SK-N-SH treated with all-trans-retinoic acid at 6 μM for 48 hours (cell line): Measurements from ENCODE around the gene ELOVL5.
A peak's percentile ranks its signal among the peaks of the same experiment; 100 is the strongest.

ENCODE experiments used
- ATAC-seq: fragments of 200-7000 bp; cut with Tn5 transposase; 3 replicates; pipeline ENCODE4 v1.9.1; 2020; ENCODE audit warnings: mild to moderate bottlenecking, moderate library complexity
- ARNTL ChIP-seq: fragments of 450-650 bp; formaldehyde crosslinking; IDR thresholded peaks from 2 replicates; pipeline ENCODE4 v1.5.0; 2020; ENCODE audit warnings: low read depth, mild to moderate bottlenecking, moderate library complexity, borderline replicate concordance
- CSDC2 ChIP-seq: fragments of 250-450 bp; sonication (Bioruptor Pico); IDR thresholded peaks from 2 replicates; pipeline ENCODE4 v1.5.0; 2020; ENCODE audit warnings: mild to moderate bottlenecking, moderate library complexity
- CSRNP3 ChIP-seq: fragments of 250-450 bp; sonication (Bioruptor Pico); IDR thresholded peaks from 2 replicates; pipeline ENCODE4 v1.5.1; 2021; ENCODE audit warnings: mild to moderate bottlenecking, moderate library complexity
- ESRRG ChIP-seq: fragments of 250-450 bp; sonication (Bioruptor Pico); IDR thresholded peaks from 2 replicates; pipeline ENCODE4 v1.6.1; 2021; ENCODE audit warnings: mild to moderate bottlenecking
- GLIS3 ChIP-seq: fragments of 250-450 bp; sonication (Bioruptor Pico); IDR thresholded peaks from 2 replicates; pipeline ENCODE4 v1.5.0; 2020; ENCODE audit warnings: mild to moderate bottlenecking, moderate library complexity
- ISL1 ChIP-seq: fragments of 250-450 bp; sonication (Bioruptor Pico); IDR thresholded peaks from 2 replicates; pipeline ENCODE4 v2.1.2; 2022; ENCODE audit warnings: mild to moderate bottlenecking, moderate library complexity
- OSR1 ChIP-seq: fragments of 250-450 bp; sonication (Bioruptor Pico); IDR thresholded peaks from 2 replicates; pipeline ENCODE4 v1.8.0; 2022; ENCODE audit warnings: moderate library complexity, mild to moderate bottlenecking, inconsistent platforms
- POU6F1 ChIP-seq: fragments of 250-450 bp; sonication (Bioruptor Pico); IDR thresholded peaks from 2 replicates; pipeline ENCODE4 v1.8.0; 2021; ENCODE audit warnings: low read depth, mild to moderate bottlenecking, moderate library complexity, borderline replicate concordance
- PPARA ChIP-seq: fragments of 250-450 bp; sonication (Bioruptor Pico); IDR thresholded peaks from 2 replicates; pipeline ENCODE4 v1.5.0; 2020; ENCODE audit warnings: mild to moderate bottlenecking, borderline replicate concordance
- RARB ChIP-seq: fragments of 250-450 bp; sonication (Bioruptor Pico); IDR thresholded peaks from 2 replicates; pipeline ENCODE4 v1.8.0; 2021; ENCODE audit warnings: mild to moderate bottlenecking, moderate library complexity
- SNAI2 ChIP-seq: fragments of 250-450 bp; sonication (Bioruptor Pico); IDR thresholded peaks from 2 replicates; pipeline ENCODE4 v1.5.0; 2020; ENCODE audit warnings: mild to moderate bottlenecking, moderate library complexity
- TOX ChIP-seq: fragments of 250-450 bp; sonication (Bioruptor Pico); IDR thresholded peaks from 2 replicates; pipeline ENCODE4 v1.8.0; 2021; ENCODE audit warnings: mild to moderate bottlenecking, moderate library complexity, borderline replicate concordance
- ZC3H10 ChIP-seq: fragments of 250-450 bp; sonication (Bioruptor Pico); IDR thresholded peaks from 2 replicates; pipeline ENCODE4 v1.5.1; 2021; ENCODE audit warnings: mild to moderate bottlenecking, moderate library complexity
- ZFP3 ChIP-seq: fragments of 250-450 bp; sonication (Bioruptor Pico); IDR thresholded peaks from 2 replicates; pipeline ENCODE4 v1.5.0; 2020; ENCODE audit warnings: mild to moderate bottlenecking, moderate library complexity
- ZFP30 ChIP-seq: fragments of 450-650 bp; formaldehyde crosslinking; IDR thresholded peaks from 2 replicates; pipeline ENCODE4 v1.5.0; 2022; ENCODE audit warnings: mild to moderate bottlenecking, moderate library complexity
- ZNF565 ChIP-seq: fragments of 450-650 bp; formaldehyde crosslinking; conservative IDR thresholded peaks from 2 replicates; pipeline ENCODE4 v1.5.0; 2020; ENCODE audit warnings: low read depth, mild to moderate bottlenecking, moderate library complexity
- ZNF8 ChIP-seq: fragments of 450-650 bp; formaldehyde crosslinking; IDR thresholded peaks from 2 replicates; pipeline ENCODE4 v1.5.0; 2020; ENCODE audit warnings: mild to moderate bottlenecking, moderate library complexity
- TF ChIP-seq, protein P1 (sequence below): fragments of 250-450 bp; sonication (Bioruptor Pico); IDR thresholded peaks from 2 replicates; pipeline ENCODE4 v1.5.1; 2020; ENCODE audit warnings: low read depth, mild to moderate bottlenecking, moderate library complexity
- TF ChIP-seq, protein P2 (sequence below): fragments of 250-450 bp; sonication (Bioruptor Pico); IDR thresholded peaks from 2 replicates; pipeline ENCODE4 v1.8.0; 2020; ENCODE audit warnings: mild to moderate bottlenecking, moderate library complexity, borderline replicate concordance
- TF ChIP-seq, protein P3 (sequence below): fragments of 250-450 bp; sonication (Bioruptor Pico); IDR thresholded peaks from 2 replicates; pipeline ENCODE4 v1.5.0; 2020; ENCODE audit warnings: mild to moderate bottlenecking, moderate library complexity

ELOVL5 gene

GRCh38 chr6:53252177-53252692, 96.5 kb downstream of the ELOVL5 start:
- no peak for ATAC-seq
- TF ChIP-seq ARNTL = no peak
- TF ChIP-seq, protein P1, sequence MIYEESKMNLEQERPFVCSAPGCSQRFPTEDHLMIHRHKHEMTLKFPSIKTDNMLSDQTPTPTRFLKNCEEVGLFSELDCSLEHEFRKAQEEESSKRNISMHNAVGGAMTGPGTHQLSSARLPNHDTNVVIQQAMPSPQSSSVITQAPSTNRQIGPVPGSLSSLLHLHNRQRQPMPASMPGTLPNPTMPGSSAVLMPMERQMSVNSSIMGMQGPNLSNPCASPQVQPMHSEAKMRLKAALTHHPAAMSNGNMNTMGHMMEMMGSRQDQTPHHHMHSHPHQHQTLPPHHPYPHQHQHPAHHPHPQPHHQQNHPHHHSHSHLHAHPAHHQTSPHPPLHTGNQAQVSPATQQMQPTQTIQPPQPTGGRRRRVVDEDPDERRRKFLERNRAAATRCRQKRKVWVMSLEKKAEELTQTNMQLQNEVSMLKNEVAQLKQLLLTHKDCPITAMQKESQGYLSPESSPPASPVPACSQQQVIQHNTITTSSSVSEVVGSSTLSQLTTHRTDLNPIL (CRISPR knock-in tag) = no peak
- TF ChIP-seq, all 23 proteins: peak for 0

DNA sequence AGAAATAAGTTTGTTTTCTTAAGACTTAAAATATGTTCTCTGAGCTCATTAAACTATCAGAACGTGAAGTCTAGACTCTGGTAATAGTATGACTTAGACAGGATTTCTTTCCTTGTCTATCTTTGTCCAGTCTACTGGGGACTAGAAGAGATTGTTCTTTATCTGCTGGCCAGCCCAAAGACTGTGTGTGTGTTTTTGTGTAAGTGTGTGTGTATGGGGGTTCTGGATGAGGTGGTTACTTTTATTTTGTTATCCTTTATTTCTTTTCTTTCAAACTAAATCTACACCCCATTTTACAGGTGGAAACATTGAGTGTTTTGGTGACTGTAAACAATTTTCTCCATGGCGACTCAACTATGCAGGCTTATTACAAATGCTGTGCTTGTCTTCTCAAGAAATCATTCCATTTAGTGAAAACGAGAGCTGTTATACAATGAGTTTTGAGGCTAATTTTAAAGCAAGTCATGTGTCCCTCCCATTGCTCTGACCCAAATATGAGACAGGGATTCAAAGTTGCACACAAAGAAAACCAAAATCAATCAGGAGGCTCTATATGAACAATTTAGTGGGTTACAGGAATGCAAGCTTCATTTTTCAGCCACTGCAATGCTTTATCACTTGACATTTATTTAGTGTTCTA, 97.6 kb downstream of the ELOVL5 start:
- no peak for ATAC-seq
- no peak for TF ChIP-seq OSR1 (CRISPR knock-in tag)
- TF ChIP-seq CSDC2 (CRISPR knock-in tag) = no peak
- TF ChIP-seq ZFP30 (CRISPR knock-in tag) = no peak
- no peak for TF ChIP-seq ZC3H10
- TF ChIP-seq, protein P2, sequence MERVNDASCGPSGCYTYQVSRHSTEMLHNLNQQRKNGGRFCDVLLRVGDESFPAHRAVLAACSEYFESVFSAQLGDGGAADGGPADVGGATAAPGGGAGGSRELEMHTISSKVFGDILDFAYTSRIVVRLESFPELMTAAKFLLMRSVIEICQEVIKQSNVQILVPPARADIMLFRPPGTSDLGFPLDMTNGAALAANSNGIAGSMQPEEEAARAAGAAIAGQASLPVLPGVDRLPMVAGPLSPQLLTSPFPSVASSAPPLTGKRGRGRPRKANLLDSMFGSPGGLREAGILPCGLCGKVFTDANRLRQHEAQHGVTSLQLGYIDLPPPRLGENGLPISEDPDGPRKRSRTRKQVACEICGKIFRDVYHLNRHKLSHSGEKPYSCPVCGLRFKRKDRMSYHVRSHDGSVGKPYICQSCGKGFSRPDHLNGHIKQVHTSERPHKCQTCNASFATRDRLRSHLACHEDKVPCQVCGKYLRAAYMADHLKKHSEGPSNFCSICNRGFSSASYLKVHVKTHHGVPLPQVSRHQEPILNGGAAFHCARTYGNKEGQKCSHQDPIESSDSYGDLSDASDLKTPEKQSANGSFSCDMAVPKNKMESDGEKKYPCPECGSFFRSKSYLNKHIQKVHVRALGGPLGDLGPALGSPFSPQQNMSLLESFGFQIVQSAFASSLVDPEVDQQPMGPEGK (CRISPR knock-in tag) = no peak
- no peak for TF ChIP-seq GLIS3
- no peak for TF ChIP-seq POU6F1 (CRISPR knock-in tag)
- TF ChIP-seq PPARA = no peak
- TF ChIP-seq ARNTL = no peak
- TF ChIP-seq CSRNP3 (CRISPR knock-in tag) = no peak
- no peak for TF ChIP-seq SNAI2 (CRISPR knock-in tag)
- no peak for TF ChIP-seq ZNF8
- TF ChIP-seq RARB (CRISPR knock-in tag) = no peak
- TF ChIP-seq ZFP3 = no peak
- TF ChIP-seq ZNF565 (CRISPR knock-in tag) = no peak
- TF ChIP-seq, protein P3, sequence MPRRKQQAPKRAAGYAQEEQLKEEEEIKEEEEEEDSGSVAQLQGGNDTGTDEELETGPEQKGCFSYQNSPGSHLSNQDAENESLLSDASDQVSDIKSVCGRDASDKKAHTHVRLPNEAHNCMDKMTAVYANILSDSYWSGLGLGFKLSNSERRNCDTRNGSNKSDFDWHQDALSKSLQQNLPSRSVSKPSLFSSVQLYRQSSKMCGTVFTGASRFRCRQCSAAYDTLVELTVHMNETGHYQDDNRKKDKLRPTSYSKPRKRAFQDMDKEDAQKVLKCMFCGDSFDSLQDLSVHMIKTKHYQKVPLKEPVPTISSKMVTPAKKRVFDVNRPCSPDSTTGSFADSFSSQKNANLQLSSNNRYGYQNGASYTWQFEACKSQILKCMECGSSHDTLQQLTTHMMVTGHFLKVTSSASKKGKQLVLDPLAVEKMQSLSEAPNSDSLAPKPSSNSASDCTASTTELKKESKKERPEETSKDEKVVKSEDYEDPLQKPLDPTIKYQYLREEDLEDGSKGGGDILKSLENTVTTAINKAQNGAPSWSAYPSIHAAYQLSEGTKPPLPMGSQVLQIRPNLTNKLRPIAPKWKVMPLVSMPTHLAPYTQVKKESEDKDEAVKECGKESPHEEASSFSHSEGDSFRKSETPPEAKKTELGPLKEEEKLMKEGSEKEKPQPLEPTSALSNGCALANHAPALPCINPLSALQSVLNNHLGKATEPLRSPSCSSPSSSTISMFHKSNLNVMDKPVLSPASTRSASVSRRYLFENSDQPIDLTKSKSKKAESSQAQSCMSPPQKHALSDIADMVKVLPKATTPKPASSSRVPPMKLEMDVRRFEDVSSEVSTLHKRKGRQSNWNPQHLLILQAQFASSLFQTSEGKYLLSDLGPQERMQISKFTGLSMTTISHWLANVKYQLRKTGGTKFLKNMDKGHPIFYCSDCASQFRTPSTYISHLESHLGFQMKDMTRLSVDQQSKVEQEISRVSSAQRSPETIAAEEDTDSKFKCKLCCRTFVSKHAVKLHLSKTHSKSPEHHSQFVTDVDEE = no peak
- no peak for TF ChIP-seq TOX

DNA sequence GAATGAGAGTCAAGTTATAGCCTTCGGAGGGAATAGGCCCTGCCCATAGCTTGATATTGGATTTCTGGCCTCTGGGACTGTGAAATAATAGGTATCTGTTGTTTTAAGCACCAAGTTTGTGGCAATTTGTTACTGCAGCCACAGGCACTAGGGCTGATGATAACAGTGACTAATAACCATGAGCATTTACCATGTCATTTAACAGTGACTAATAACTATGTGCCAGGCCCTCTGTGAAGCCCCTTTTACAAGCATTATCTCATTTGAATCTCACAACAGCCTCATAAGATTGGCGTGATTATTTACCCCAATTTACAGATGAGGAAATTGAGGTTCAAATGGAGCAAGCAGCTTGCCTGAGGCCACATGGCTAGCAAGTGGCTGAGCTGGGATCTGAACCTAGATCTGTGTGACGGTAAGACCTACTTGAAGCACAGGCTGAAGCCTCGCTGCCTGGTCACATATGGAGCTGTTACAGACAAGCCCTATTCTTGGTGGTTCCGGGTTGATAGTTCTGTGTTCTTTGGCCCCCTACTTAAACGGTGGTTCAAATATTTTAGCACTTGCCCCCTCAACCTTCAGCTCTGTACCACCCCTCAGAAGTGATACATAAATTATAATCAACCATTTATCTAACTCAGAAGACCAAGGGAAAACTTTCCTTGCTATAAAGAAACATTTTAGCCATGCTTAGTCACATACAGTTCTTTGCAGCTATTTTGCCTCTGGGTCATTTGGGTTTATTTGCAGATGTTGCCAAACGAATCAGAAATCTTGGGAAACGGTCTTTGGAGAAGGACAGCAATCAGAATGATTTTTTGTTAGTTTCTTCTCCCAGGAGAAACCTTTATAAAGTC, 98.3 kb downstream of the ELOVL5 start:
- peak; percentile 30 for ATAC-seq
- TF ChIP-seq ARNTL = no peak
- TF ChIP-seq, protein P2 (CRISPR knock-in tag) = no peak
- TF ChIP-seq ZNF8 = no peak
- TF ChIP-seq ISL1 = no peak
- no peak for TF ChIP-seq ZNF565 (CRISPR knock-in tag)
- TF ChIP-seq, protein P3 = no peak
- no peak for TF ChIP-seq CSRNP3 (CRISPR knock-in tag)
- TF ChIP-seq SNAI2 (CRISPR knock-in tag) = no peak
- TF ChIP-seq CSDC2 (CRISPR knock-in tag) = no peak
- no peak for TF ChIP-seq ESRRG (CRISPR knock-in tag)
